B cell (primary cell): ENCODE data around the gene OXSR1. TPM values are rescaled to one million over a fixed set of nuclear protein-coding genes. Genes with fewer than 3 reads are reported as not detected.

ENCODE experiments used
- ATAC-seq: fragments of 200-7000 bp; cut with Tn5 transposase; one replicate; pipeline ENCODE4 v1.10.0; 2021; ENCODE audit warnings: low read depth, mild to moderate bottlenecking, moderate number of reproducible peaks, moderate library complexity
- CTCF ChIA-PET: fragments of 350-600 bp; sonication (Branson Sonifier 250); formaldehyde crosslinking; loops from one replicate; lab custom pipeline; 2021; ENCODE audit warnings: antibody characterized with exemption, inconsistent platforms; lab: Charles Lee
- POLR2A ChIA-PET: fragments of 350-600 bp; sonication (Branson Sonifier 250); formaldehyde crosslinking; loops from one replicate; lab custom pipeline; 2021; ENCODE audit warnings: antibody characterized with exemption; lab: Charles Lee
- DNase-seq: peaks from one replicate; pipeline ENCODE4 v3.0.0; 2013
- H2AFZ ChIP-seq: 2 replicates; pipeline ENCODE4 v1.6.1; 2012; ENCODE audit warnings: mild to moderate bottlenecking, low read depth, low read length; ENCODE audit not compliant: insufficient read depth, poor library complexity, severe bottlenecking
- H3K27ac ChIP-seq, 2 donors: 1 replicate in 1 of 2; 2 replicates in 1 of 2; pipeline ENCODE4 v1.5.1; 2012 to 2013; ENCODE audit warnings: low read length in 2 of 2, mild to moderate bottlenecking in 2 of 2, moderate library complexity in 1 of 2
- H3K27me3 ChIP-seq, 4 experiments: fragments of 200-600 bp in 1 of 4; sonication (generic) in 1 of 4; replicated peaks in 1 of 4; 1 replicate in 2 of 4; 2 replicates in 2 of 4; pipeline versions ENCODE4 v1.6.1 to v1.7.0; 2013 to 2016; ENCODE audit warnings: low read length in 3 of 4, mild to moderate bottlenecking in 2 of 4, mixed read lengths in 1 of 4, moderate library complexity in 1 of 4; ENCODE audit not compliant: insufficient read depth in 4 of 4, control insufficient read depth in 3 of 4; ENCODE audit errors: control extremely low read depth in 1 of 4
- H3K36me3 ChIP-seq, 2 experiments: replicated peaks in 1 of 2; 1 replicate in 1 of 2; 2 replicates in 1 of 2; pipeline versions ENCODE4 v1.6.1 to v1.7.1; 2013; ENCODE audit warnings: low read length in 1 of 2; ENCODE audit not compliant: insufficient read depth in 2 of 2, control insufficient read depth in 1 of 2; ENCODE audit errors: control extremely low read depth in 1 of 2, extremely low read depth in 1 of 2
- H3K4me1 ChIP-seq, 2 donors: fragments of 200-600 bp in 1 of 2; sonication (generic) in 1 of 2; 1 replicate in 1 of 2; 2 replicates in 1 of 2; pipeline versions ENCODE4 v1.5.1 to v1.6.1; 2013 to 2017; ENCODE audit warnings: low read length in 2 of 2; ENCODE audit not compliant: control insufficient read depth in 2 of 2, insufficient read depth in 2 of 2
- H3K4me2 ChIP-seq: replicated peaks from 2 replicates; pipeline ENCODE3; 2012; ENCODE audit warnings: mild to moderate bottlenecking, low read depth, low read length; ENCODE audit not compliant: poor library complexity, severe bottlenecking
- H3K4me3 ChIP-seq, 5 experiments: fragments of 200-600 bp in 1 of 5; sonication (generic) in 1 of 5; 1 replicate in 3 of 5; 2 replicates in 2 of 5; pipeline versions ENCODE4 v1.5.1 to v1.7.0; 2011 to 2016; ENCODE audit warnings: low read length in 4 of 5, mild to moderate bottlenecking in 4 of 5, low read depth in 2 of 5, control low read depth in 1 of 5, moderate library complexity in 1 of 5; ENCODE audit not compliant: insufficient read depth in 1 of 5; ENCODE audit errors: control extremely low read depth in 1 of 5, extremely low read depth in 1 of 5
- H3K79me2 ChIP-seq: fragments of 200-600 bp; sonication (generic); one replicate; pipeline ENCODE4 v1.6.0; 2016; ENCODE audit warnings: low read length; ENCODE audit not compliant: control insufficient read depth, insufficient read depth
- H3K9ac ChIP-seq: fragments of 200-600 bp; sonication (generic); 2 replicates; pipeline ENCODE4 v1.6.1; 2017; ENCODE audit warnings: mild to moderate bottlenecking, low read length, moderate library complexity
- H3K9me3 ChIP-seq, 3 donors: one replicate each; pipeline versions ENCODE4 v1.6.1 to v1.7.1; 2013; ENCODE audit warnings: low read length in 2 of 3; ENCODE audit not compliant: control insufficient read depth in 2 of 3, insufficient read depth in 1 of 3; ENCODE audit errors: control extremely low read depth in 1 of 3
- H4K20me1 ChIP-seq: 2 replicates; pipeline ENCODE4 v1.6.0; 2012; ENCODE audit warnings: mild to moderate bottlenecking, low read length; ENCODE audit not compliant: insufficient read depth, control insufficient read depth, poor library complexity, severe bottlenecking
- H3K27ac Mint-ChIP-seq: one replicate; pipeline ENCODE4 v1.8.0; 2021; ENCODE audit warnings: mixed read lengths
- H3K27me3 Mint-ChIP-seq: one replicate; pipeline ENCODE4 v1.8.0; 2021; ENCODE audit warnings: mixed read lengths
- H3K4me1 Mint-ChIP-seq: one replicate; pipeline ENCODE4 v1.8.0; 2021; ENCODE audit warnings: mixed read lengths
- H3K4me3 Mint-ChIP-seq: one replicate; pipeline ENCODE4 v1.8.0; 2021; ENCODE audit warnings: mixed read lengths
- H3K9me3 Mint-ChIP-seq: one replicate; pipeline ENCODE4 v1.8.0; 2022; ENCODE audit warnings: mixed read lengths; ENCODE audit not compliant: insufficient read depth
- EZH2 ChIP-seq: IDR thresholded peaks from 2 replicates; pipeline ENCODE4 v1.6.1; 2012; ENCODE audit warnings: borderline replicate concordance, low read depth, mild to moderate bottlenecking, moderate library complexity, low read length; ENCODE audit not compliant: insufficient read depth, poor library complexity, severe bottlenecking
- WGBS: methylation state at CpG from one replicate; pipeline ENCODE4 v1.1.5; 2013; ENCODE audit warnings: missing lambda C conversion rate; ENCODE audit not compliant: insufficient coverage; 5-methylcytosine and 5-hydroxymethylcytosine counted together
- intact Hi-C: fragments of 100-400 bp; cut with micrococcal nuclease; formaldehyde crosslinking; loops from one replicate; pipeline ENCODE4 v1.10.0; 2022
- polyA plus RNA-seq: library from polyadenylated mRNA; depleted of rRNA; stranded (reverse); fragments of >200 nt; gene quantifications from 2 replicates; pipeline ENCODE4 v1.2.3, GENCODE V29; 2012
- total RNA-seq, 2 donors: library from RNA; stranded (reverse); fragments of 120-200 nt in 1 of 2; gene quantifications; 1 replicate in 1 of 2; 2 replicates in 1 of 2; pipeline versions ENCODE4 v1.2.3 to v1.2.4, GENCODE V29; 2013 to 2022
- TF ChIP-seq, protein P1 (sequence below): fragments of 200-600 bp; IDR thresholded peaks from one replicate; pipeline ENCODE4 v1.8.0; 2022; ENCODE audit warnings: antibody characterized with exemption, mild to moderate bottlenecking

The OXSR1 gene
- total and polyA plus RNA-seq, 2 donors (not counting 1 experiment from before 2014, with no cell fraction given), result 15.5 to 41.5 TPM

GRCh38 chr3:38264779-38265178, 99.4 kb downstream of the OXSR1 start:
- TF ChIP-seq, protein P1, sequence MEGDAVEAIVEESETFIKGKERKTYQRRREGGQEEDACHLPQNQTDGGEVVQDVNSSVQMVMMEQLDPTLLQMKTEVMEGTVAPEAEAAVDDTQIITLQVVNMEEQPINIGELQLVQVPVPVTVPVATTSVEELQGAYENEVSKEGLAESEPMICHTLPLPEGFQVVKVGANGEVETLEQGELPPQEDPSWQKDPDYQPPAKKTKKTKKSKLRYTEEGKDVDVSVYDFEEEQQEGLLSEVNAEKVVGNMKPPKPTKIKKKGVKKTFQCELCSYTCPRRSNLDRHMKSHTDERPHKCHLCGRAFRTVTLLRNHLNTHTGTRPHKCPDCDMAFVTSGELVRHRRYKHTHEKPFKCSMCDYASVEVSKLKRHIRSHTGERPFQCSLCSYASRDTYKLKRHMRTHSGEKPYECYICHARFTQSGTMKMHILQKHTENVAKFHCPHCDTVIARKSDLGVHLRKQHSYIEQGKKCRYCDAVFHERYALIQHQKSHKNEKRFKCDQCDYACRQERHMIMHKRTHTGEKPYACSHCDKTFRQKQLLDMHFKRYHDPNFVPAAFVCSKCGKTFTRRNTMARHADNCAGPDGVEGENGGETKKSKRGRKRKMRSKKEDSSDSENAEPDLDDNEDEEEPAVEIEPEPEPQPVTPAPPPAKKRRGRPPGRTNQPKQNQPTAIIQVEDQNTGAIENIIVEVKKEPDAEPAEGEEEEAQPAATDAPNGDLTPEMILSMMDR, result no peak
- no peak for TF ChIP-seq EZH2
- ChIA-PET POLR2A (no interaction called here), CTCF (no interaction called here)
- Histone ChIP-seq H3K9ac (no peak overlapping the region), H3K9me3 (no peaks in the 10 kb centered on the region), H3K4me1 (peaks cover 20 to 21% of the 10 kb centered on the region in 2 donors), H3K4me2 (no peak overlapping the region), H3K79me2 (no peaks in the 10 kb centered on the region), H4K20me1 (no peaks in the 10 kb centered on the region), H3K4me3 (no peak overlapping the region), H2AFZ (no peak overlapping the region), H3K36me3 (no peaks in the 10 kb centered on the region), H3K27ac (no peak overlapping the region), H3K27me3 (no peaks in the 10 kb centered on the region)
- H3K27me3 Mint-ChIP-seq, result no peaks in the 10 kb centered on the region
- 83% methylated on average over 1 of the region's 1 CpG for WGBS
- no peak overlapping the region for H3K27ac Mint-ChIP-seq
- H3K4me1 Mint-ChIP-seq, result peaks cover 18% of the 10 kb centered on the region
- DNase-seq (no peak), ATAC-seq (no peak)
- intact Hi-C loops, result no loop called here
- H3K4me3 Mint-ChIP-seq, result no peak overlapping the region
- H3K9me3 Mint-ChIP-seq, result no peaks in the 10 kb centered on the region

GRCh38 chr3:38265604-38266307, 100.4 kb downstream of the OXSR1 start, which contains the start of gene SLC22A13:
Gene SLC22A13, plus strand, starts transcription at chr3:38265812. Its CDS starts 49 bp downstream, at chr3:38265861.
- Mint-ChIP-seq H3K4me1 (peaks cover 18% of the 10 kb centered on the region), H3K9me3 (no peaks in the 10 kb centered on the region), H3K27ac (no peak within 1 kb of the TSS), H3K4me3 (no peak within 1 kb of the TSS), H3K27me3 (no peaks in the 10 kb centered on the region)
- no peaks in the 10 kb centered on the region for H4K20me1 ChIP-seq
- H3K36me3 ChIP-seq, result no peaks in the 10 kb centered on the region
- ChIA-PET CTCF (no interaction called here), POLR2A (no interaction called here)
- no peak within 1 kb of the TSS for H2AFZ ChIP-seq
- H3K9me3 ChIP-seq, result no peaks in the 10 kb centered on the region
- H3K4me2 ChIP-seq, result no peak within 1 kb of the TSS
- no peak within 1 kb of the TSS for H3K4me3 ChIP-seq
- TF ChIP-seq, protein P1, result no peak
- TF ChIP-seq EZH2, result no peak
- no peaks in the 10 kb centered on the region for H3K79me2 ChIP-seq
- H3K4me1 ChIP-seq, result peaks cover 20 to 21% of the 10 kb centered on the region in 2 donors
- intact Hi-C loops, result no loop called here
- no peak within 1 kb of the TSS for H3K27ac ChIP-seq
- H3K27me3 ChIP-seq, result no peaks in the 10 kb centered on the region
- DNase-seq, result no peak
- no peak for ATAC-seq
- H3K9ac ChIP-seq, result no peak within 1 kb of the TSS
- 98% methylated on average over 8 of the region's 9 CpGs for WGBS
